ENCODE results near the gene PRDM16. TPM values are rescaled to one million over a fixed set of nuclear protein-coding genes. Genes with fewer than 3 reads are reported as not detected.

The PRDM16 gene
- total RNA-seq, 1 experiment from 2014 or later, result 0.17 TPM

- TF ChIP-seq CTCF (conservative IDR thresholded peaks at IDR 0.05), result no peak
- H4K20me1 ChIP-seq (ENCODE audit: control insufficient read depth, insufficient read depth, insufficient read length), result no peaks in the 10 kb centered on the region
- H2BK5ac ChIP-seq (ENCODE audit: insufficient read length, low read length), result no peak overlapping the region
Observed at GRCh38 chr1:3102641-3103040, 33.6 kb downstream of the PRDM16 start.

More at GRCh38 chr1:3102641-3103040, 33.6 kb downstream of the PRDM16 start:
- Histone ChIP-seq H3K4me2 (ENCODE audit: insufficient read depth, insufficient read length, low read length) (no peak overlapping the region), H4K5ac (ENCODE audit: insufficient read length, low read depth, low read length) (no peak overlapping the region), H3K56ac (ENCODE audit: insufficient read length, low read depth, low read length) (no peak overlapping the region), H2AK5ac (ENCODE audit: insufficient read length, low read length) (no peak overlapping the region), H3K9ac (ENCODE audit: extremely low read depth, insufficient read length, low read length) (no peak overlapping the region), H3K4me1 (ENCODE audit: insufficient read depth, low read length) (no peaks in the 10 kb centered on the region; the same call in 1 of the 2 replicates), H3K18ac (ENCODE audit: insufficient read length, low read depth, low read length) (no peak overlapping the region), H4K8ac (replicated peaks; ENCODE audit: insufficient read length, low read depth, low read length) (no peak overlapping the region), H2BK15ac (ENCODE audit: low read depth, low read length) (no peak overlapping the region), H2BK20ac (ENCODE audit: low read depth, low read length, poor library complexity, severe bottlenecking) (no peak overlapping the region), H3K27ac (ENCODE audit: insufficient read length, low read depth, low read length) (no peak overlapping the region), H2BK12ac (ENCODE audit: insufficient read length, low read depth, low read length) (no peak overlapping the region), H3K23me2 (ENCODE audit: insufficient read length, low read depth, low read length, poor library complexity, severe bottlenecking) (no peaks in the 10 kb centered on the region), H2AFZ (ENCODE audit: low read length) (no peak overlapping the region), H3K23ac (ENCODE audit: insufficient read length, low read depth, low read length) (no peak overlapping the region), H4K91ac (ENCODE audit: insufficient read length, low read depth, low read length) (no peak overlapping the region), H3K27me3 (ENCODE audit: insufficient read depth, low read length) (no peaks in the 10 kb centered on the region), H3K4ac (ENCODE audit: low read depth, low read length) (no peak overlapping the region), H3K9me3 (ENCODE audit: control insufficient read depth, low read depth, low read length) (no peaks in the 10 kb centered on the region), H3K79me2 (ENCODE audit: insufficient read depth, low read length) (no peaks in the 10 kb centered on the region), H3T11ph (ENCODE audit: low read length) (no peak overlapping the region), H2BK120ac (ENCODE audit: low read depth, low read length, poor library complexity, severe bottlenecking) (no peak overlapping the region), H3K79me1 (ENCODE audit: insufficient read depth, low read depth, low read length, poor library complexity, severe bottlenecking) (no peaks in the 10 kb centered on the region), H3K14ac (ENCODE audit: insufficient read depth, low read length) (no peak overlapping the region)
- H3K27ac Mint-ChIP-seq, result no peak overlapping the region
- no CpG with 5 or more reads among the region's 3 CpGs for WGBS (ENCODE audit: extremely low coverage, insufficient read length, low lambda C conversion rate)
- H3K36me3 Mint-ChIP-seq (ENCODE audit: insufficient read depth in 1 of 3, low read depth in 3 of 3), result 0 out of 7 replicates have a peak, but pooled peaks cover 0 to under 1% (median 0%) of the 10 kb centered on the region in 3 experiments
- H3K4me3 Mint-ChIP-seq, result no peak overlapping the region
- peaks cover 26 to 52% of the 10 kb centered on the region in 2 experiments for H3K4me1 Mint-ChIP-seq
- H3K9me3 Mint-ChIP-seq, result peaks cover 0 to under 1% of the 10 kb centered on the region in 2 experiments; a peak in 1 of 5 replicates
- no peak for DNase-seq
- peaks cover 2% of the 10 kb centered on the region for H3K27me3 Mint-ChIP-seq (ENCODE audit: low read depth)

Data from H9 (cell line).